Progenitor cell of endocrine pancreas (in vitro differentiated cells): ENCODE measurements around the gene LMO2. TPM values are rescaled to one million over a fixed set of nuclear protein-coding genes. Genes with fewer than 3 reads are reported as not detected.
"Not testable (repeated sequence)": the region's sequence is repeated elsewhere in the genome, so short reads cannot be mapped to it uniquely, and the experiment has no call there.

Experiments
- DNase-seq: peaks from one replicate; pipeline ENCODE4 v3.0.0; 2021; ENCODE audit warnings: low spot score; ENCODE audit not compliant: unreplicated experiment
- H3K27ac Mint-ChIP-seq: 2 replicates; pipeline ENCODE4 v1.8.0; 2021; ENCODE audit warnings: mild to moderate bottlenecking, moderate library complexity, mixed read lengths
- H3K27me3 Mint-ChIP-seq: 2 replicates; pipeline ENCODE4 v1.8.0; 2021; ENCODE audit warnings: mixed read lengths
- H3K36me3 Mint-ChIP-seq: 2 replicates; pipeline ENCODE4 v1.8.0; 2022; ENCODE audit warnings: mixed read lengths; ENCODE audit not compliant: insufficient read depth
- H3K4me1 Mint-ChIP-seq: 2 replicates; pipeline ENCODE4 v1.8.0; 2021; ENCODE audit warnings: low read depth, mixed read lengths
- H3K4me3 Mint-ChIP-seq: 2 replicates; pipeline ENCODE4 v1.8.0; 2021; ENCODE audit warnings: low read depth, mild to moderate bottlenecking, moderate library complexity, mixed read lengths
- H3K9me3 Mint-ChIP-seq: 2 replicates; pipeline ENCODE4 v1.8.0; 2021; ENCODE audit warnings: low read depth, mixed read lengths
- CTCF ChIP-seq: fragments of 200-600 bp; sonication (generic); IDR thresholded peaks from one replicate; pipeline ENCODE4 v1.5.0; 2021; ENCODE audit warnings: antibody characterized with exemption, mild to moderate bottlenecking; ENCODE audit not compliant: unreplicated experiment
- total RNA-seq: library from RNA; stranded (reverse); gene quantifications from 2 replicates; pipeline ENCODE4 v1.2.1, GENCODE V29; 2021

The LMO2 gene
- total RNA-seq, 1 donor from 2014 or later: 0.36 TPM

- Mint-ChIP-seq H3K27me3 (peaks cover 69% of the 10 kb centered on the region), H3K27ac (no peak overlapping the region), H3K9me3 (no peaks in the 10 kb centered on the region), H3K36me3 (no peaks in the 10 kb centered on the region), H3K4me3 (no peak overlapping the region), H3K4me1 (peaks cover 2% of the 10 kb centered on the region)
- no peak for DNase-seq
- no peak for TF ChIP-seq CTCF
These were observed 65.9 kb downstream of the LMO2 start for GRCh38 chr11:33825854-33826560.

- DNase-seq, H3K4me1 Mint-ChIP-seq, H3K4me3 Mint-ChIP-seq, H3K9me3 Mint-ChIP-seq, H3K36me3 Mint-ChIP-seq, H3K27ac Mint-ChIP-seq: not testable (repeated sequence)
- peaks cover 50% of the 10 kb centered on the region for H3K27me3 Mint-ChIP-seq
These were observed 68.9 kb downstream of the LMO2 start for GRCh38 chr11:33822981-33823380.

- Mint-ChIP-seq H3K9me3 (no peaks in the 10 kb centered on the region), H3K4me3 (no peak overlapping the region), H3K4me1 (no peaks in the 10 kb centered on the region), H3K27ac (no peak overlapping the region), H3K27me3 (peaks cover 48% of the 10 kb centered on the region), H3K36me3 (no peaks in the 10 kb centered on the region)
- TF ChIP-seq CTCF: no peak
- DNase-seq: no peak
These were observed 72.4 kb downstream of the LMO2 start for GRCh38 chr11:33819278-33820035.

Other genes with a start within 250 kb of the LMO2 start
- gene C11orf91, start 191.2 kb downstream of the LMO2 start, total RNA-seq: 0.69 and 1.1 TPM in 2 replicates
- gene CD59, start 155.7 kb downstream of the LMO2 start, total RNA-seq: 214 and 218 TPM in 2 replicates
- gene FBXO3, start 117.6 kb downstream of the LMO2 start, total RNA-seq: 31.9 and 37.2 TPM in 2 replicates
- 317 and 325 TPM in 2 replicates for gene CAPRIN1, start 159.7 kb upstream of the LMO2 start, total RNA-seq
- gene NAT10, start 213.6 kb upstream of the LMO2 start, total RNA-seq: 59.2 and 64.5 TPM in 2 replicates